A673 (cell line): ENCODE data around the gene CUBN.

Experiments used
- CTCF ChIP-seq: fragments of 300-800, 200-600 bp; sonication (generic); conservative IDR thresholded peaks from 2 replicates; pipeline ENCODE4 v1.5.1; 2017; ENCODE audit warnings: low read depth, mild to moderate bottlenecking, antibody characterized with exemption, low read length, moderate library complexity, mixed read lengths
- EZH2 ChIP-seq: fragments of 200-600 bp; sonication (generic); IDR thresholded peaks from 2 replicates; pipeline ENCODE4 v1.6.1; 2017; ENCODE audit warnings: borderline replicate concordance, low read depth, mild to moderate bottlenecking, mixed read lengths, antibody characterized with exemption, low read length; ENCODE audit not compliant: poor library complexity, severe bottlenecking

GRCh38 chr10:17145239-17145638, 15.6 kb upstream of the CUBN start:
- TF ChIP-seq CTCF: no peak
- TF ChIP-seq EZH2: no peak
